Panc1 (cell line): ENCODE results near the gene TAS2R43. TPM values are rescaled to one million over a fixed set of nuclear protein-coding genes. Genes with fewer than 3 reads are reported as not detected.

Experiments used
- ATAC-seq: fragments of 200-7000 bp; cut with Tn5 transposase; 2 replicates; pipeline ENCODE4 v1.9.1; 2020; ENCODE audit warnings: mild to moderate bottlenecking, moderate library complexity
- BruUV-seq: library from RNA; stranded (reverse); fragments of 400-500 nt; replicated peaks from 2 replicates; lab custom pipeline; 2021; lab: Mats Ljungman, UMichigan
- CTCF ChIA-PET: fragments of 300-600 bp; sonication (Branson Sonifier 250); formaldehyde crosslinking; loops from one replicate; lab custom pipeline; 2022; ENCODE audit warnings: antibody characterized with exemption; lab: Charles Lee
- POLR2A ChIA-PET: fragments of 300-600 bp; sonication (Branson Sonifier 250); formaldehyde crosslinking; loops from one replicate; lab custom pipeline; 2022; ENCODE audit warnings: antibody characterized with exemption; lab: Charles Lee
- DNase-seq: peaks from one replicate; pipeline ENCODE4 v3.0.0-alpha.2; 2010; ENCODE audit warnings: low read depth, low spot score
- H3K27ac ChIP-seq: 2 replicates; pipeline ENCODE4 v1.5.1; 2011; ENCODE audit warnings: mild to moderate bottlenecking, low read length, inconsistent platforms
- H3K27me3 ChIP-seq: fragments of 200-500 bp; sonication (Bioruptor generic); 2 replicates; pipeline ENCODE4 v1.6.0; 2014; ENCODE audit warnings: low read length, inconsistent platforms; ENCODE audit not compliant: control insufficient read depth, insufficient read depth
- H3K36me3 ChIP-seq: fragments of 200-500 bp; sonication (Bioruptor generic); 2 replicates; pipeline ENCODE4 v1.5.1; 2014; ENCODE audit warnings: inconsistent platforms, mild to moderate bottlenecking, low read length, moderate library complexity; ENCODE audit not compliant: control insufficient read depth, insufficient read depth
- H3K4me1 ChIP-seq: 2 replicates; pipeline ENCODE4 v1.5.1; 2011; ENCODE audit warnings: inconsistent platforms, mild to moderate bottlenecking, low read length, moderate library complexity; ENCODE audit not compliant: control insufficient read depth, insufficient read depth
- H3K4me3 ChIP-seq, 2 experiments: 2 replicates each; pipeline ENCODE4 v1.5.1; 2011 to 2012; ENCODE audit warnings: low read depth in 2 of 2, low read length in 2 of 2, mild to moderate bottlenecking in 2 of 2, inconsistent platforms in 1 of 2, moderate library complexity in 1 of 2
- H3K9me3 ChIP-seq: fragments of 200-500 bp; sonication (Bioruptor generic); 2 replicates; pipeline ENCODE4 v1.5.1; 2014; ENCODE audit warnings: low read depth, mild to moderate bottlenecking, inconsistent platforms, low read length, moderate library complexity; ENCODE audit not compliant: control insufficient read depth, insufficient read depth
- CTCF ChIP-seq: fragments of 450-650 bp; IDR thresholded peaks from 2 replicates; pipeline ENCODE4 v1.5.1; 2017; ENCODE audit warnings: mild to moderate bottlenecking
- POLR2AphosphoS5 ChIP-seq: IDR thresholded peaks from 2 replicates; pipeline ENCODE4 v1.6.1; 2012; ENCODE audit warnings: mild to moderate bottlenecking, low read depth, low read length, moderate library complexity
- REST ChIP-seq, 2 experiments: IDR thresholded peaks; 2 replicates each; pipeline ENCODE4 v1.6.1; 2011 to 2012; ENCODE audit warnings: low read depth in 2 of 2, control low read depth in 1 of 2, low read length in 1 of 2, mild to moderate bottlenecking in 1 of 2, moderate library complexity in 1 of 2; ENCODE audit not compliant: insufficient read depth in 1 of 2
- SIN3A ChIP-seq: IDR thresholded peaks from 2 replicates; pipeline ENCODE4 v1.6.1; 2012; ENCODE audit warnings: low read depth, mild to moderate bottlenecking, low read length, moderate library complexity, borderline replicate concordance; ENCODE audit not compliant: insufficient read depth
- TCF7L2 ChIP-seq: IDR thresholded peaks from 2 replicates; pipeline ENCODE4 v1.6.1; 2011; ENCODE audit warnings: mild to moderate bottlenecking, low read depth, low read length, inconsistent platforms
- in situ Hi-C: cut with HindIII; loops from 2 replicates; pipeline ENCODE4 v1.10.0; 2016; ENCODE audit warnings: low sequenced_read_pairs, low pct_unique_long_range_greater_than_20kb
- intact Hi-C: fragments of 100-400 bp; cut with micrococcal nuclease; formaldehyde crosslinking; loops from one replicate; pipeline ENCODE4 v1.10.0; 2022; ENCODE audit not compliant: unreplicated experiment
- total RNA-seq: library from RNA; stranded (reverse); gene quantifications from one replicate; pipeline ENCODE4 v1.2.1, GENCODE V29; 2021; ENCODE audit not compliant: unreplicated experiment

TAS2R43 gene
- total RNA-seq, 1 experiment from 2014 or later = 0.36 TPM

GRCh38 chr12:11075642-11076041 lies 16.5 kb downstream of the TAS2R43 start:
- no peak for DNase-seq
- in situ Hi-C loops (no loop called here), intact Hi-C loops (no loop called here)
- Histone ChIP-seq H3K9me3 (no peaks in the 10 kb centered on the region), H3K27me3 (no peaks in the 10 kb centered on the region), H3K36me3 (no peaks in the 10 kb centered on the region), H3K4me3 (no peak overlapping the region), H3K27ac (no peak overlapping the region), H3K4me1 (no peaks in the 10 kb centered on the region)
- TF ChIP-seq CTCF (no peak), REST (IDR thresholded peaks at IDR 0.05; ENCODE audit: insufficient read depth in 1 of 2, low read depth in 2 of 2, low read length in 1 of 2) (no peak), TCF7L2 (no peak), SIN3A (no peak), POLR2AphosphoS5 (no peak)
- BruUV-seq = no TSS peak
- no peak for ATAC-seq
- ChIA-PET CTCF (no interaction called here), POLR2A (no interaction called here)

GRCh38 chr12:11071414-11071813 lies 20.7 kb downstream of the TAS2R43 start:
- Histone ChIP-seq H3K36me3 (no peaks in the 10 kb centered on the region), H3K27me3 (no peaks in the 10 kb centered on the region), H3K27ac (no peak overlapping the region), H3K4me3 (no peak overlapping the region), H3K4me1 (no peaks in the 10 kb centered on the region), H3K9me3 (no peaks in the 10 kb centered on the region)
- TF ChIP-seq REST (IDR thresholded peaks at IDR 0.05; ENCODE audit: insufficient read depth in 1 of 2, low read depth in 2 of 2, low read length in 1 of 2) (no peak), POLR2AphosphoS5 (no peak), TCF7L2 (no peak), CTCF (no peak), SIN3A (no peak)
- intact Hi-C loops = no loop called here
- CTCF ChIA-PET = no interaction called here
- in situ Hi-C loops = no loop called here
- BruUV-seq = no TSS peak
- POLR2A ChIA-PET = no interaction called here
- ATAC-seq (no peak), DNase-seq (no peak)
